Measurements from ENCODE around the gene TMEM134. TPM values are rescaled to one million over a fixed set of nuclear protein-coding genes. Genes with fewer than 3 reads are reported as not detected.
A peak's percentile ranks its signal among the peaks of the same experiment; 100 is the strongest.

Gene TMEM134
- total RNA-seq, 1 experiment from 2014 or later = 73.5 TPM

GRCh38 chr11:67493548-67494370, 24.7 kb upstream of the TMEM134 start:
- Histone ChIP-seq H2AFZ (ENCODE audit: low read length) (no peak overlapping the region), H3F3A (ENCODE audit: low read length, unreplicated experiment) (no peaks in the 10 kb centered on the region), H3K4me1 (ENCODE audit: insufficient read depth, low read length) (no peaks in the 10 kb centered on the region), H3K27ac (ENCODE audit: low read length) (no peak overlapping the region), H3K9me3 (ENCODE audit: low read length) (no peaks in the 10 kb centered on the region), H3K9me2 (replicated peaks; ENCODE audit: low read length) (no peaks in the 10 kb centered on the region), H4K20me1 (ENCODE audit: low read length) (no peaks in the 10 kb centered on the region), H3K36me3 (ENCODE audit: low read depth, low read length) (no peaks in the 10 kb centered on the region; the same call in 1 of the 2 replicates), H3K4me3 (ENCODE audit: low read length) (no peak overlapping the region), H3K4me2 (ENCODE audit: low read length) (no peak overlapping the region), H3K9ac (ENCODE audit: low read length) (no peak overlapping the region), H3K27me3 (ENCODE audit: low read length) (no peaks in the 10 kb centered on the region), H3K79me2 (ENCODE audit: low read length) (no peaks in the 10 kb centered on the region)
- POLR2A ChIA-PET (ENCODE audit: unreplicated experiment) = no interaction called here
- CTCF ChIA-PET = no interaction called here
- TF ChIP-seq CTCF (conservative IDR thresholded peaks at IDR 0.05; ENCODE audit: low read depth, low read length) (no peak), EZH2phosphoT487 (IDR thresholded peaks at IDR 0.05; ENCODE audit: borderline replicate concordance, low read length) (no peak), EZH2 (IDR thresholded peaks at IDR 0.05; ENCODE audit: low read length, unreplicated experiment) (no peak)
- TSS peak; percentile 12 for BruUV-seq (replicated peaks)
- no peak for ATAC-seq
- no peak for DNase-seq
- intact Hi-C loops (cut with micrococcal nuclease) = no loop called here

GRCh38 chr11:67492801-67493547, 23.9 kb upstream of the TMEM134 start:
- POLR2A ChIA-PET (ENCODE audit: unreplicated experiment) = no interaction called here
- TF ChIP-seq CTCF (conservative IDR thresholded peaks at IDR 0.05; ENCODE audit: low read depth, low read length) (no peak), EZH2phosphoT487 (IDR thresholded peaks at IDR 0.05; ENCODE audit: borderline replicate concordance, low read length) (no peak), EZH2 (IDR thresholded peaks at IDR 0.05; ENCODE audit: low read length, unreplicated experiment) (no peak)
- Histone ChIP-seq H3K9me3 (ENCODE audit: low read length) (no peaks in the 10 kb centered on the region), H3K4me3 (ENCODE audit: low read length) (no peak overlapping the region), H3K36me3 (ENCODE audit: low read depth, low read length) (no peaks in the 10 kb centered on the region; the same call in 1 of the 2 replicates), H3K4me1 (ENCODE audit: insufficient read depth, low read length) (no peaks in the 10 kb centered on the region), H4K20me1 (ENCODE audit: low read length) (no peaks in the 10 kb centered on the region), H3K27me3 (ENCODE audit: low read length) (no peaks in the 10 kb centered on the region), H3K4me2 (ENCODE audit: low read length) (no peak overlapping the region), H3F3A (ENCODE audit: low read length, unreplicated experiment) (no peaks in the 10 kb centered on the region), H3K79me2 (ENCODE audit: low read length) (no peaks in the 10 kb centered on the region), H3K27ac (ENCODE audit: low read length) (no peak overlapping the region), H3K9me2 (replicated peaks; ENCODE audit: low read length) (no peaks in the 10 kb centered on the region), H3K9ac (ENCODE audit: low read length) (no peak overlapping the region), H2AFZ (ENCODE audit: low read length) (no peak overlapping the region)
- no peak for ATAC-seq
- no TSS peak for BruUV-seq (replicated peaks)
- intact Hi-C loops (cut with micrococcal nuclease) = no loop called here
- CTCF ChIA-PET = no interaction called here
- no peak for DNase-seq
